ENCODE measurements around the gene BUD31.

The BUD31 gene

GRCh38 chr7:99368750-99369389 is 39.9 kb upstream of the BUD31 start:
- ChIA-PET POLR2A (no interaction called here), CTCF (interaction anchor here (0.7 to 3.8 kb wide), 5 partner anchors 11 to 667 kb away, joined by 3 to 22 read pairs (median 4); no protein-coding TSS in a partner anchor)

DNA sequence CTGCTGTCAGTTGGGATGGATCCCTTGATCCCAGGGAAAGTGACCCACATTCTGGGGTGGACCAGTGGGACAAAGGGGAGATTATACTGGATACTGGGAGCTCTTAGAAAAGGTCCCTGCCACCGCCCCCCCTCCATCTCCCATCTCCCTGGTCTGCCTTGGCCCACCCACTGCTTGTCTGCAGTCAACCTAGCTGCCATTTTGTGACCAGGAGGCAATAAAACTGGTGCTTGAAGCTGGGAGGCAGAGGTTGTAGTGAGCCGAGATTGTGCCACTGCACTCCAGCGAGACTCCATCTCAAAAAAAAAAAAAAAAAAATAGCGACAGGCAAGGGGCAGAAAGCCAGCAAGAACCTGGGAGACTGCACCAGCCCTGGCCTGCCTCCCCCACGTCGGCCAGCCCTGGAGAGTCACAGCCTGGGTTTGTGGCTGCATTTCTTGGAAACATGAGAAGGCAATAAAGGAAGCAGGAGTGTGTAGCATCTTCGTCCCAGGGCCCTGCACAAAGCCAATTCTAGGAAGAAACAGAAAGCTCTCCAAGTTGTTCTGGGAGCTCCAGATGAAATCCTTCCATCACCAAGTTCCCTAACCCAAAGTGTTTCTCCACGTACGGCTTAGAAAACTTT is 38.9 kb upstream of the BUD31 start:
- H3K4me1 ChIP-seq (ENCODE audit: control extremely low read depth in 1 of 4, control insufficient read depth in 4 of 4, insufficient read depth in 4 of 4, low read length in 3 of 4): peaks cover 0 to 26% (median 9%) of the 10 kb centered on the region in 4 experiments
- no peaks in the 10 kb centered on the region for H3K27me3 ChIP-seq (replicated peaks in 2 of 5; ENCODE audit: control insufficient read depth in 4 of 5, insufficient read depth in 5 of 5, low read length in 4 of 5)
- no peak for DNase-seq
- H3K9me3 ChIP-seq (ENCODE audit: control extremely low read depth in 1 of 5, control insufficient read depth in 4 of 5, insufficient read depth in 2 of 5, low read depth in 1 of 5, low read length in 4 of 5): no peaks in the 10 kb centered on the region
- POLR2A ChIA-PET: interaction anchor here (0.6 kb wide), 2 partner anchors 24 to 203 kb away, joined by 4 to 5 read pairs; no protein-coding TSS in a partner anchor
- H3K36me3 ChIP-seq (ENCODE audit: control insufficient read depth in 4 of 4, insufficient read depth in 4 of 4, low read length in 3 of 4): peaks cover 11 to 22% (median 19%) of the 10 kb centered on the region in 4 experiments
- peak overlapping the region in 1 of 2 experiments; percentile 39 for H3K27ac ChIP-seq (ENCODE audit: insufficient read depth in 1 of 2, low read depth in 1 of 2, low read length in 2 of 2, poor library complexity in 1 of 2, severe bottlenecking in 2 of 2)
- WGBS (ENCODE audit: insufficient coverage): 58% methylated on average over 4 of the region's 9 CpGs
- H3K4me3 ChIP-seq (ENCODE audit: control insufficient read depth in 1 of 7, extremely low read depth in 1 of 7, insufficient read depth in 4 of 7, low read depth in 2 of 7, low read length in 6 of 7): peak overlapping the region in 1 of 7 experiments; percentile 25
- CTCF ChIA-PET: interaction anchor here (1.2 to 3.8 kb wide), 3 partner anchors 12 to 37 kb away, joined by 3 to 22 read pairs (median 4); no protein-coding TSS in a partner anchor

More at GRCh38 chr7:99368750-99369389, 39.9 kb upstream of the BUD31 start:
- Histone ChIP-seq H3K4me3 (ENCODE audit: control insufficient read depth in 1 of 7, extremely low read depth in 1 of 7, insufficient read depth in 4 of 7, low read depth in 2 of 7, low read length in 6 of 7) (no peak overlapping the region), H3K4me1 (ENCODE audit: control extremely low read depth in 1 of 4, control insufficient read depth in 4 of 4, insufficient read depth in 4 of 4, low read length in 3 of 4) (peaks cover 0 to 22% (median 6%) of the 10 kb centered on the region in 4 experiments), H3K27ac (ENCODE audit: insufficient read depth in 1 of 2, low read depth in 1 of 2, low read length in 2 of 2, poor library complexity in 1 of 2, severe bottlenecking in 2 of 2) (no peak overlapping the region), H3K27me3 (replicated peaks in 2 of 5; ENCODE audit: control insufficient read depth in 4 of 5, insufficient read depth in 5 of 5, low read length in 4 of 5) (no peaks in the 10 kb centered on the region), H3K9me3 (ENCODE audit: control extremely low read depth in 1 of 5, control insufficient read depth in 4 of 5, insufficient read depth in 2 of 5, low read depth in 1 of 5, low read length in 4 of 5) (no peaks in the 10 kb centered on the region), H3K36me3 (ENCODE audit: control insufficient read depth in 4 of 4, insufficient read depth in 4 of 4, low read length in 3 of 4) (peaks cover 13 to 30% (median 24%) of the 10 kb centered on the region in 4 experiments)
- 98% methylated on average over 13 of the region's 13 CpGs for WGBS (ENCODE audit: insufficient coverage)
- no peak for DNase-seq

- Histone ChIP-seq H3K27ac (ENCODE audit: insufficient read depth in 1 of 2, low read depth in 1 of 2, low read length in 2 of 2, poor library complexity in 1 of 2, severe bottlenecking in 2 of 2) (no peak overlapping the region), H3K4me1 (ENCODE audit: control extremely low read depth in 1 of 4, control insufficient read depth in 4 of 4, insufficient read depth in 4 of 4, low read length in 3 of 4) (peaks cover 3 to 37% (median 14%) of the 10 kb centered on the region in 4 experiments), H3K9me3 (ENCODE audit: control extremely low read depth in 1 of 5, control insufficient read depth in 4 of 5, insufficient read depth in 2 of 5, low read depth in 1 of 5, low read length in 4 of 5) (no peaks in the 10 kb centered on the region), H3K27me3 (replicated peaks in 2 of 5; ENCODE audit: control insufficient read depth in 4 of 5, insufficient read depth in 5 of 5, low read length in 4 of 5) (no peaks in the 10 kb centered on the region), H3K4me3 (ENCODE audit: control insufficient read depth in 1 of 7, extremely low read depth in 1 of 7, insufficient read depth in 4 of 7, low read depth in 2 of 7, low read length in 6 of 7) (no peak overlapping the region), H3K36me3 (ENCODE audit: control insufficient read depth in 4 of 4, insufficient read depth in 4 of 4, low read length in 3 of 4) (peaks cover 6 to 17% (median 9%) of the 10 kb centered on the region in 4 experiments)
- 98% methylated on average over 11 of the region's 11 CpGs for WGBS (ENCODE audit: insufficient coverage)
- ChIA-PET CTCF (interaction anchor here (1.3 to 1.7 kb wide), 3 partner anchors 11 to 37 kb away, joined by 4 to 5 read pairs (median 4); partner anchors contain the start of genes BUD31 and PDAP1), POLR2A (no interaction called here)
- no peak for DNase-seq
Observed at GRCh38 chr7:99371376-99371920, 37.3 kb upstream of the BUD31 start.

- ChIA-PET CTCF (interaction anchor here (1.6 to 2.4 kb wide), 4 partner anchors 10 to 36 kb away, joined by 4 to 14 read pairs (median 10); partner anchors contain the start of genes BUD31 and PDAP1), POLR2A (no interaction called here)
- Histone ChIP-seq H3K4me3 (ENCODE audit: control insufficient read depth in 1 of 7, extremely low read depth in 1 of 7, insufficient read depth in 4 of 7, low read depth in 2 of 7, low read length in 6 of 7) (no peak overlapping the region), H3K27ac (ENCODE audit: insufficient read depth in 1 of 2, low read depth in 1 of 2, low read length in 2 of 2, poor library complexity in 1 of 2, severe bottlenecking in 2 of 2) (no peak overlapping the region), H3K36me3 (ENCODE audit: control insufficient read depth in 4 of 4, insufficient read depth in 4 of 4, low read length in 3 of 4) (peaks cover 0 to 12% (median 5%) of the 10 kb centered on the region in 4 experiments), H3K27me3 (replicated peaks in 2 of 5; ENCODE audit: control insufficient read depth in 4 of 5, insufficient read depth in 5 of 5, low read length in 4 of 5) (no peaks in the 10 kb centered on the region), H3K4me1 (ENCODE audit: control extremely low read depth in 1 of 4, control insufficient read depth in 4 of 4, insufficient read depth in 4 of 4, low read length in 3 of 4) (peaks cover 3 to 44% (median 15%) of the 10 kb centered on the region in 4 experiments), H3K9me3 (ENCODE audit: control extremely low read depth in 1 of 5, control insufficient read depth in 4 of 5, insufficient read depth in 2 of 5, low read depth in 1 of 5, low read length in 4 of 5) (no peaks in the 10 kb centered on the region)
- no peak for DNase-seq
- WGBS (ENCODE audit: insufficient coverage): 94% methylated on average over 19 of the region's 21 CpGs
Observed at GRCh38 chr7:99372275-99373090, 36.3 kb upstream of the BUD31 start.

DNA sequence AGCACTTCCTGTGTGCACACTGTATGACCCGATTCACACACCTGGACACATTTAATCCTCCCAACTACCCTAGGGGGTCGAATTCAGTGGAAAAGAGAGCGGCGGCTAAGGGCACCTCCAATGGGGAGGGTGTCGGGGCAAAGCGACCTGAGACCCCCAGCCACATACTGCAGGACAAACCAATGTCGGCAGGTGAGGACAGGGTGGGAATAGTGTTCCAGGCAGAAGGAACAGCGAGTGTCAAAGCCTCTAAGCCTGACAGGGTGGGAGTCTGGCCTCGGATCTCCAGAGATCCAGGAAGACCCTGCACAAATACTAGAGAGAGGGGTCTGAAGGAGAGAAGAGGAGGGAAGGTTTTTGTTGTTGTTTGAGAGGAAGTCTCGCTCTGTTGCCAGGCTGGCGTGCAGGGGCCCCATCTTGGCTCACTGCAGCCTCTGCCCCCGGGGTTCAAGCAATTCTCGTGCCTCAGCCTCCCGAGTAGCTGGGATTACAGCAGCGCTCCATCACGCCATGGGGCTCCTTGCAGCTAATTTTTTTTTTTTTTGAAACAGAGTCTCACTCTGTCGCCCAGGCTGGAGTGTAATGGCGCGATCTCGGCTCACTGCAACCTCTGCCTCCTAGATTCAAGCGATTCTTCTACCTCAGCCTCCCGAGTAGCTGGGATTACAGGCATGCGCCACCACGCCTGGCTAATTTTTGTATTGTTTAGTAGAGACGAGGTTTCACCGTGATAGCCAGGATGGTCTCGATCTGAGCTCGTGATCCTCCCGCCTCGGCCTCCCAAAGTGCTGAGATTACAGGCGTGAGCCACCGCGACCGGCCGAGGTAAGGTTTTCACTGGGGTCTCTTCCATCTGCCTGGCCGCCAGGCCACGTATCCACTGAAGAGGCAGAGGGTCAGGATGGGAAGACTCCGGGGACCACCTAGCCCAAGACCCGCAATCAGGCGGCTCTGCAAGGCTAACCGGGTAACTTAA is 35.4 kb upstream of the BUD31 start:
- CTCF ChIA-PET: interaction anchor here (1.7 to 2.4 kb wide), 3 partner anchors 9 to 13 kb away, joined by 5 to 14 read pairs (median 14); no protein-coding TSS in a partner anchor
- WGBS (ENCODE audit: insufficient coverage): 86% methylated on average over 35 of the region's 41 CpGs

More for the DNA sequence above, 35.4 kb upstream of the BUD31 start:
- H3K4me3 ChIP-seq (ENCODE audit: control insufficient read depth in 1 of 7, extremely low read depth in 1 of 7, insufficient read depth in 4 of 7, low read depth in 2 of 7, low read length in 6 of 7): peak overlapping the region; percentile 75 to 95 (median 84)
- H3K36me3 ChIP-seq (ENCODE audit: control insufficient read depth in 4 of 4, insufficient read depth in 4 of 4, low read length in 3 of 4): peaks cover 2 to 14% (median 8%) of the 10 kb centered on the region in 4 experiments
- H3K9me3 ChIP-seq (ENCODE audit: control extremely low read depth in 1 of 5, control insufficient read depth in 4 of 5, insufficient read depth in 2 of 5, low read depth in 1 of 5, low read length in 4 of 5): no peaks in the 10 kb centered on the region
- H3K27ac ChIP-seq (ENCODE audit: insufficient read depth in 1 of 2, low read depth in 1 of 2, low read length in 2 of 2, poor library complexity in 1 of 2, severe bottlenecking in 2 of 2): no peak overlapping the region
- DNase-seq: no peak
- POLR2A ChIA-PET: no interaction called here
- H3K27me3 ChIP-seq (replicated peaks in 2 of 5; ENCODE audit: control insufficient read depth in 4 of 5, insufficient read depth in 5 of 5, low read length in 4 of 5): no peaks in the 10 kb centered on the region
- H3K4me1 ChIP-seq (ENCODE audit: control extremely low read depth in 1 of 4, control insufficient read depth in 4 of 4, insufficient read depth in 4 of 4, low read length in 3 of 4): peaks cover 3 to 53% (median 20%) of the 10 kb centered on the region in 4 experiments

All from common myeloid progenitor, CD34-positive (primary cell).